Mesenchymal stem cell (in vitro differentiated cells and primary cell): ENCODE measurements around the gene ALDH3B1.

Source experiments
- DNase-seq: peaks from one replicate; pipeline ENCODE4 v3.0.0-alpha.2; 2013
- H2AFZ ChIP-seq: one replicate; pipeline ENCODE4 v1.6.1; 2013; ENCODE audit warnings: low read depth, mild to moderate bottlenecking, control low read depth, inconsistent platforms, low read length, moderate library complexity
- H2AK5ac ChIP-seq: 2 replicates; pipeline ENCODE4 v1.6.1; 2013; ENCODE audit warnings: low read length, moderate library complexity, mild to moderate bottlenecking, inconsistent platforms; ENCODE audit not compliant: severe bottlenecking
- H2BK120ac ChIP-seq: one replicate; pipeline ENCODE4 v1.6.1; 2013; ENCODE audit warnings: low read depth, mild to moderate bottlenecking, inconsistent platforms, low read length, moderate library complexity
- H2BK12ac ChIP-seq, 2 experiments: one replicate each; pipeline ENCODE4 v1.6.1; 2013; ENCODE audit warnings: inconsistent platforms in 2 of 2, low read length in 2 of 2, mild to moderate bottlenecking in 2 of 2, moderate library complexity in 2 of 2, control low read depth in 1 of 2
- H2BK15ac ChIP-seq: one replicate; pipeline ENCODE4 v1.6.1; 2013; ENCODE audit warnings: mild to moderate bottlenecking, low read depth, inconsistent platforms; ENCODE audit not compliant: poor library complexity, severe bottlenecking
- H2BK5ac ChIP-seq: 2 replicates; pipeline ENCODE4 v1.6.1; 2013; ENCODE audit warnings: low read depth, mild to moderate bottlenecking, low read length, control low read depth, inconsistent platforms; ENCODE audit not compliant: poor library complexity, severe bottlenecking
- H3K14ac ChIP-seq, 2 experiments: one replicate each; pipeline ENCODE4 v1.6.1; 2013; ENCODE audit warnings: inconsistent platforms in 2 of 2, low read length in 2 of 2, control low read depth in 1 of 2, mild to moderate bottlenecking in 1 of 2, moderate library complexity in 1 of 2
- H3K18ac ChIP-seq, 2 experiments: one replicate each; pipeline ENCODE4 v1.6.1; 2013; ENCODE audit warnings: inconsistent platforms in 2 of 2, low read length in 2 of 2, control low read depth in 1 of 2, low read depth in 1 of 2, mild to moderate bottlenecking in 1 of 2
- H3K23ac ChIP-seq, 2 experiments: one replicate each; pipeline ENCODE4 v1.6.1; 2013; ENCODE audit warnings: inconsistent platforms in 2 of 2, low read length in 2 of 2, mild to moderate bottlenecking in 2 of 2, moderate library complexity in 2 of 2, control low read depth in 1 of 2
- H3K27ac ChIP-seq: 2 replicates; pipeline ENCODE4 v1.5.1; 2013; ENCODE audit warnings: mild to moderate bottlenecking, moderate library complexity, low read length, control low read depth, inconsistent platforms; ENCODE audit not compliant: poor library complexity, severe bottlenecking
- H3K27me3 ChIP-seq, 2 experiments: 2 replicates each; pipeline versions ENCODE4 v1.6.1 to v1.7.0; 2013; ENCODE audit warnings: low read length in 2 of 2, mild to moderate bottlenecking in 2 of 2, moderate library complexity in 2 of 2, control low read depth in 1 of 2, inconsistent platforms in 1 of 2; ENCODE audit not compliant: control insufficient read depth in 1 of 2, insufficient read depth in 1 of 2
- H3K36me3 ChIP-seq, 2 experiments: 2 replicates each; pipeline versions ENCODE4 v1.6.1 to v1.7.0; 2013; ENCODE audit warnings: low read length in 2 of 2, control low read depth in 1 of 2, inconsistent platforms in 1 of 2, low read depth in 1 of 2, mild to moderate bottlenecking in 1 of 2; ENCODE audit not compliant: insufficient read depth in 2 of 2, control insufficient read depth in 1 of 2
- H3K4ac ChIP-seq, 2 experiments: one replicate each; pipeline ENCODE4 v1.6.1; 2013; ENCODE audit warnings: inconsistent platforms in 2 of 2, low read length in 2 of 2, mild to moderate bottlenecking in 2 of 2, moderate library complexity in 2 of 2, control low read depth in 1 of 2, low read depth in 1 of 2
- H3K4me1 ChIP-seq: 2 replicates; pipeline ENCODE4 v1.6.1; 2013; ENCODE audit warnings: low read depth, low read length, control low read depth; ENCODE audit not compliant: control insufficient read depth, insufficient read depth
- H3K4me2 ChIP-seq: 2 replicates; pipeline ENCODE4 v1.6.1; 2013; ENCODE audit warnings: low read length, mild to moderate bottlenecking, inconsistent platforms; ENCODE audit not compliant: poor library complexity, severe bottlenecking
- H3K4me3 ChIP-seq, 2 experiments: 2 replicates each; pipeline versions ENCODE4 v1.5.1 to v1.7.0; 2013; ENCODE audit warnings: low read length in 2 of 2, mild to moderate bottlenecking in 2 of 2, control low read depth in 1 of 2, low read depth in 1 of 2; ENCODE audit not compliant: insufficient read depth in 1 of 2
- H3K79me1 ChIP-seq: replicated peaks from 2 replicates; pipeline ENCODE4 v1.6.1; 2013; ENCODE audit warnings: mild to moderate bottlenecking, control low read depth, low read length, inconsistent platforms; ENCODE audit not compliant: poor library complexity, severe bottlenecking
- H3K9ac ChIP-seq: 2 replicates; pipeline ENCODE4 v1.7.0; 2013; ENCODE audit warnings: mild to moderate bottlenecking, low read length, moderate library complexity
- H3K9me3 ChIP-seq: 2 replicates; pipeline ENCODE4 v1.7.0; 2013; ENCODE audit warnings: mild to moderate bottlenecking, low read length; ENCODE audit not compliant: control insufficient read depth
- H4K8ac ChIP-seq: one replicate; pipeline ENCODE4 v1.6.1; 2013; ENCODE audit warnings: inconsistent platforms, mild to moderate bottlenecking, low read length, moderate library complexity
- H4K91ac ChIP-seq: one replicate; pipeline ENCODE4 v1.6.1; 2013; ENCODE audit warnings: mild to moderate bottlenecking, low read length, inconsistent platforms
- WGBS: methylation state at CpG from one replicate; pipeline ENCODE4 v1.1.7; 2013; ENCODE audit warnings: mixed read lengths; 5-methylcytosine and 5-hydroxymethylcytosine counted together

ALDH3B1 gene

DNA sequence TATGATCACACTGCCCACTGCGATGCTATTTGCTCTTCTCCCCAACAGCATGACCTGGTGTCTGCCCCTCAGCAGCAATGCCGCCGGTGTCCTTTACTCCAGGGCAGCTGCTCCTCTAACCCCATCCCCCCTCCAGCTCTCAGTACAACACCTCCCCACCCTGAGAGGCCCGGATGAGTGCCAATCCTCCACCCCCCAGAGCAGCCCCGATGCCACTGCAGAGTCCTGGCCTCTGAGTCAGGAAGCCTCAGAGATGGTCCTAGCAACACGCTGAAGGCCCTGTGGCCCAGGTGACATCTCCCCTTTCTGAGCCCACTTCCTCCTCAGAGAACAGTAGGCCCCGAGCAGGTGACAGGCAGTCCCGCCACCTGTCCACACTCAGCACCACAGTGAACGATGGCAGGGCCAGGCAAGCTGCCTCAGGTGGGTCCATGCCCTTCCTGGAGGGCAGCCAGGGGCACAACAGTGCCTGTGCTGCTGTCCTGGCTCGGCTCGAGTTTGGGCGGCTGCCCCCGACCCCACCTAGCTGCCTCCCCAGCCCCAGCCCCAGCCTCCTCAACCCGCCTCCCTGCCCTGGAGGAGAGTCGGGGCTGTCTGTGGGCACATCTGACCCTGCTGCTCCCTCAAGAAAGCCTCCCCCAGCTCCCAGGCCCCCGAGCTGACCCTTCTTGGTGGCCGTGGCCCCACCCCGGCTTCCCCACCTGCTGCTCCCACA lies 16.4 kb downstream of the ALDH3B1 start:
- no peaks in the 10 kb centered on the region for H3K9me3 ChIP-seq
- no peak overlapping the region for H3K14ac ChIP-seq
- no peak overlapping the region for H3K4ac ChIP-seq
- peak overlapping the region; percentile 64 for H4K91ac ChIP-seq
- H3K4me1 ChIP-seq, result peaks cover 37% of the 10 kb centered on the region
- H3K9ac ChIP-seq, result no peak overlapping the region
- peaks cover 21 to 40% of the 10 kb centered on the region in 2 experiments for H3K36me3 ChIP-seq
- H3K27ac ChIP-seq, result no peak overlapping the region
- peak overlapping the region; percentile 14 for H2BK5ac ChIP-seq
- no peak overlapping the region for H3K23ac ChIP-seq
- H2AFZ ChIP-seq, result no peak overlapping the region
- no peak overlapping the region for H2BK15ac ChIP-seq
- no peak for DNase-seq
- WGBS, result 92% methylated on average over 18 of the region's 18 CpGs
- no peak overlapping the region for H2BK12ac ChIP-seq
- peak overlapping the region; percentile 98 for H2AK5ac ChIP-seq
- no peak overlapping the region for H3K18ac ChIP-seq
- H2BK120ac ChIP-seq, result no peak overlapping the region
- H3K4me3 ChIP-seq, result no peak overlapping the region
- H3K79me1 ChIP-seq, result peaks cover 5% of the 10 kb centered on the region
- no peaks in the 10 kb centered on the region for H3K27me3 ChIP-seq
- H4K8ac ChIP-seq, result no peak overlapping the region
- H3K4me2 ChIP-seq, result no peak overlapping the region

DNA sequence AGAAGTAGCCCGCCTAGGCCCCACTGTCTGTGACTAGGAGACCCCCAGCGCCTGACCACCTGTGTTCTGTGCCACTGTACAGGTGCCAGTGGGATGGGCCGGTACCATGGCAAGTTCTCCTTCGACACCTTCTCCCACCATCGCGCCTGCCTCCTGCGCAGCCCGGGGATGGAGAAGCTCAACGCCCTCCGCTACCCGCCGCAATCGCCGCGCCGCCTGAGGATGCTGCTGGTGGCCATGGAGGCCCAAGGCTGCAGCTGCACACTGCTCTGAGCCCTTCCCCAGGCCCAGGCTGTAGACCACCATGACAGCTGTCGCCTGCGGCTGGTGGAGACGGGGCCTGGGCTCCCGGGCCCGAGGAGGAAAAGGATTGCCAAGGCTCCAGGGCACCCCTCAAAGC lies 17.5 kb downstream of the ALDH3B1 start:
- no peak overlapping the region for H2AFZ ChIP-seq
- peak overlapping the region; percentile 26 to 88 for H3K18ac ChIP-seq
- peak overlapping the region; percentile 6 for H2BK120ac ChIP-seq
- peak overlapping the region; percentile 19 for H2BK5ac ChIP-seq
- peaks cover 10% of the 10 kb centered on the region for H3K79me1 ChIP-seq
- peak overlapping the region; percentile 85 for H4K91ac ChIP-seq
- H3K36me3 ChIP-seq, result peaks cover 22 to 43% of the 10 kb centered on the region in 2 experiments
- peak overlapping the region in 1 of 2 experiments; percentile 53 for H3K14ac ChIP-seq
- H2BK15ac ChIP-seq, result no peak overlapping the region
- peaks cover 48% of the 10 kb centered on the region for H3K4me1 ChIP-seq
- peak overlapping the region in 1 of 2 experiments; percentile 14 for H3K4me3 ChIP-seq
- peak overlapping the region; percentile 92 for H3K9ac ChIP-seq
- peak overlapping the region; percentile 69 for H3K27ac ChIP-seq
- peak overlapping the region in 1 of 2 experiments; percentile 46 for H3K23ac ChIP-seq
- H3K9me3 ChIP-seq, result no peaks in the 10 kb centered on the region
- peak overlapping the region; percentile 9 to 29 for H3K4ac ChIP-seq
- H2AK5ac ChIP-seq, result peak overlapping the region; percentile 98
- H3K4me2 ChIP-seq, result peak overlapping the region; percentile 31
- peak overlapping the region; percentile 21 for H4K8ac ChIP-seq
- 93% methylated on average over 21 of the region's 21 CpGs for WGBS
- no peaks in the 10 kb centered on the region for H3K27me3 ChIP-seq
- DNase-seq, result no peak
- peak overlapping the region; percentile 57 to 87 for H2BK12ac ChIP-seq

DNA sequence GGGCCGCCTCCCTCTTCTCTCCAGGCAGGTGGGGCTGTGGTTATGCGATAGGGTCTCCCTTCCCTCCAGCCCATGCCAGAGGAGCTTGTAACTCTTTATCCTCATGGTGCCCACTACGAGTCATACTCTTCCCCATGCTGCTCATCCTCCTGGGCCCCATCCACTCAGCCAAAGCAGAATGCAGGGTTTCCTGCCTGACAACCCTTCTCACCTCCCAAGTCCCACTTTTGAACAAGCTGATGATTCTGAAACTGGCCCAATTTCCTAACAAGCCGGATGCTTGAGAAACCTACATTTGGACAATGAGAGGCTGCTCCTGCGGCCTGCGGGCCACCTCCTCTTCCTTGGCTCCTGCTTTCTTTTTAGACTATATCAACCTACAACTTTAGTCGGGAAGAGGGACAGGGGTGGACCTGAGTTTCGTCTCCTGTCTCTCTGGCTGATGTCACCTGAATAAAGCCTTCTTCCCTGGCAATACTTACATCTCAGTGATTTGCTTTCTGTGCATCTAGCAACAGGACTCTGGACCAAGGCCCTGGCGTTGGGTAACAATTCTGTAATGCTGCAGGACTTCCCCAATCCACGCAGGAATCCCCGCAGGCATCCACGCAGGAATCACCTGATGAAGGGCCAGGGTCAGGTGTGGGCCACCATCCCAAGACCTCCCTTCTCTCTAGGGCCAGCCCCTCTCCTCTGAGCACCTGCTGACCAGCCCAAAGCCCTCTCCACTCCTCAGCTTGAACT lies 18.8 kb downstream of the ALDH3B1 start:
- Histone ChIP-seq H3K23ac (no peak overlapping the region), H3K18ac (peak overlapping the region in 1 of 2 experiments; percentile 29), H3K27ac (peak overlapping the region; percentile 75), H3K14ac (no peak overlapping the region), H3K9me3 (no peaks in the 10 kb centered on the region), H2AK5ac (peak overlapping the region; percentile 24), H3K4me3 (peak overlapping the region in 1 of 2 experiments; percentile 86), H2AFZ (no peak overlapping the region), H2BK5ac (no peak overlapping the region), H2BK120ac (no peak overlapping the region), H3K4me2 (no peak overlapping the region), H3K79me1 (peaks cover 20% of the 10 kb centered on the region), H3K9ac (peak overlapping the region; percentile 92), H4K91ac (no peak overlapping the region), H4K8ac (peak overlapping the region; percentile 69), H3K27me3 (no peaks in the 10 kb centered on the region), H2BK12ac (peak overlapping the region in 1 of 2 experiments; percentile 29), H3K36me3 (peaks cover 32 to 41% of the 10 kb centered on the region in 2 experiments), H2BK15ac (peak overlapping the region; percentile 66), H3K4me1 (peaks cover 52% of the 10 kb centered on the region), H3K4ac (peak overlapping the region in 1 of 2 experiments; percentile 38)
- peak; percentile 56 for DNase-seq
- WGBS, result 94% methylated on average over 12 of the region's 12 CpGs
